Retinal pigment epithelial cell (primary cell): ENCODE measurements around the gene EXOC6B.

ENCODE experiments used
- DNase-seq: peaks from one replicate; pipeline ENCODE4 v3.0.0-alpha.2; 2010; ENCODE audit warnings: low read depth
- H3K4me3 ChIP-seq: 2 replicates; pipeline ENCODE4 v1.5.1; 2011; ENCODE audit warnings: mild to moderate bottlenecking, low read length, control low read depth, moderate library complexity
- CTCF ChIP-seq: conservative IDR thresholded peaks from 2 replicates; pipeline ENCODE4 v1.5.1; 2011; ENCODE audit warnings: low read depth, low read length, control low read depth, inconsistent platforms

EXOC6B gene

GRCh38 chr2:72126186-72127100 is 699.4 kb downstream of the EXOC6B start:
- no peak for TF ChIP-seq CTCF
- DNase-seq = no peak
- no peak overlapping the region for H3K4me3 ChIP-seq
